CD4-positive, alpha-beta T cell treated with Interleukin-21 for 1 hour (primary cell): Measurements from ENCODE around the gene CFI.

Experiments
- DNase-seq: peaks from one replicate; pipeline ENCODE4 v3.0.0-alpha.2; 2020

The CFI gene

GRCh38 chr4:109729718-109730618 is 71.8 kb downstream of the CFI start, which contains the start of gene PLA2G12A:
PLA2G12A (minus strand) TSS chr4:109730070; CDS start chr4:109729809, 261 bp downstream.
- peak; percentile 82 for DNase-seq

GRCh38 chr4:109729117-109729717 is 72.6 kb downstream of the CFI start:
- DNase-seq: no peak

GRCh38 chr4:109728385-109728784 is 73.4 kb downstream of the CFI start:
- DNase-seq: no peak

- no peak for DNase-seq
These were observed 78.7 kb downstream of the CFI start for GRCh38 chr4:109723110-109723509.

GRCh38 chr4:109722357-109722756 is 79.4 kb downstream of the CFI start:
- DNase-seq: no peak

- DNase-seq: no peak
These were observed 80.8 kb downstream of the CFI start for GRCh38 chr4:109721033-109721432.

GRCh38 chr4:109719604-109720003 is 82.2 kb downstream of the CFI start:
- no peak for DNase-seq

- no peak for DNase-seq
These were observed 83.0 kb downstream of the CFI start for GRCh38 chr4:109718759-109719158.

- no peak for DNase-seq
These were observed 88.3 kb downstream of the CFI start for GRCh38 chr4:109713500-109713899.

GRCh38 chr4:109708990-109709389 is 92.8 kb downstream of the CFI start:
- DNase-seq: no peak

GRCh38 chr4:109708435-109708834 is 93.4 kb downstream of the CFI start:
- DNase-seq: no peak

- DNase-seq: no peak
These were observed 98.0 kb downstream of the CFI start for GRCh38 chr4:109703664-109704361.

- DNase-seq: peak; percentile 79
These were observed 98.7 kb downstream of the CFI start, which contains the start of gene CASP6 for GRCh38 chr4:109702950-109703663. CASP6 (minus strand) TSS chr4:109703445; CDS start chr4:109703395, 50 bp downstream.

GRCh38 chr4:109701566-109702410 is 100.0 kb downstream of the CFI start:
- peak; percentile 11 for DNase-seq

- DNase-seq: no peak
These were observed 102.1 kb downstream of the CFI start for GRCh38 chr4:109699553-109700225.

- no peak for DNase-seq
These were observed 103.1 kb downstream of the CFI start for GRCh38 chr4:109698656-109699055.

GRCh38 chr4:109691411-109691920 is 110.3 kb downstream of the CFI start:
- no peak for DNase-seq
